HEK293T (cell line): ENCODE results near the gene ELOVL7.
A peak's percentile ranks its signal among the peaks of the same experiment; 100 is the strongest.

Source experiments
- CTCF ChIA-PET: fragments of 350-600 bp; formaldehyde crosslinking; extraction: SDS; loops from one replicate; lab custom pipeline; 2021; ENCODE audit warnings: antibody characterized with exemption, inconsistent platforms; lab: Yijun Ruan, JAX
- POLR2A ChIA-PET: fragments of 350-600 bp; formaldehyde crosslinking; extraction: SDS; loops from one replicate; lab custom pipeline; 2020; ENCODE audit warnings: antibody characterized with exemption, inconsistent platforms; lab: Yijun Ruan, JAX
- DNase-seq: peaks from one replicate; pipeline ENCODE4 v3.0.0; 2012; ENCODE audit warnings: mixed read lengths; ENCODE audit errors: extremely low spot score
- ARNT ChIP-seq: fragments of 450-650 bp; IDR thresholded peaks from 2 replicates; pipeline ENCODE4 v1.6.1; 2017; ENCODE audit warnings: mild to moderate bottlenecking
- BHLHE40 ChIP-seq: fragments of 450-650 bp; IDR thresholded peaks from 2 replicates; pipeline ENCODE4 v1.6.1; 2016; ENCODE audit warnings: mild to moderate bottlenecking, moderate library complexity, borderline replicate concordance
- CTBP1 ChIP-seq: fragments of 450-650 bp; IDR thresholded peaks from 2 replicates; pipeline ENCODE4 v1.6.1; 2016; ENCODE audit warnings: borderline replicate concordance
- ELF4 ChIP-seq: fragments of 450-650 bp; IDR thresholded peaks from 2 replicates; pipeline ENCODE4 v1.6.1; 2017; ENCODE audit warnings: antibody characterized with exemption
- FOXA1 ChIP-seq: fragments of 450-650 bp; IDR thresholded peaks from 2 replicates; pipeline ENCODE4 v1.6.1; 2016; ENCODE audit warnings: mild to moderate bottlenecking
- FOXK2 ChIP-seq: fragments of 450-650 bp; IDR thresholded peaks from 2 replicates; pipeline ENCODE4 v1.6.1; 2016; ENCODE audit warnings: mild to moderate bottlenecking
- FOXM1 ChIP-seq: fragments of 450-650 bp; IDR thresholded peaks from 2 replicates; pipeline ENCODE4 v1.6.1; 2017; ENCODE audit warnings: mild to moderate bottlenecking, borderline replicate concordance
- HDGF ChIP-seq: fragments of 450-650 bp; IDR thresholded peaks from 2 replicates; pipeline ENCODE4 v1.6.1; 2017; ENCODE audit warnings: antibody characterized with exemption, borderline replicate concordance
- L3MBTL2 ChIP-seq: fragments of 450-650 bp; conservative IDR thresholded peaks from 2 replicates; pipeline ENCODE4 v1.6.1; 2016; ENCODE audit warnings: mild to moderate bottlenecking
- LEF1 ChIP-seq: fragments of 450-650 bp; IDR thresholded peaks from 2 replicates; pipeline ENCODE4 v1.6.1; 2017; ENCODE audit warnings: mild to moderate bottlenecking, borderline replicate concordance
- NFRKB ChIP-seq: fragments of 450-650 bp; IDR thresholded peaks from 2 replicates; pipeline ENCODE4 v1.6.1; 2016; ENCODE audit warnings: mild to moderate bottlenecking, moderate library complexity
- PKNOX1 ChIP-seq: fragments of 450-650 bp; IDR thresholded peaks from 2 replicates; pipeline ENCODE4 v1.6.1; 2016
- SP1 ChIP-seq: fragments of 450-650 bp; IDR thresholded peaks from 2 replicates; pipeline ENCODE4 v1.6.1; 2017
- SUZ12 ChIP-seq: fragments of 450-650 bp; IDR thresholded peaks from 2 replicates; pipeline ENCODE4 v1.6.1; 2016; ENCODE audit warnings: mild to moderate bottlenecking
- TARDBP ChIP-seq: fragments of 450-650 bp; IDR thresholded peaks from 2 replicates; pipeline ENCODE4 v1.6.1; 2016
- ZNF384 ChIP-seq: fragments of 450-650 bp; IDR thresholded peaks from 2 replicates; pipeline ENCODE4 v1.6.1; 2016

The ELOVL7 gene

GRCh38 chr5:60843936-60844905 is at the start of gene ELOVL7:
TSS of gene ELOVL7 (minus strand) at chr5:60844269. CDS start at chr5:60787397, 56,872 bp downstream.
- no peak for TF ChIP-seq HDGF
- no peak for TF ChIP-seq ARNT
- TF ChIP-seq LEF1: no peak
- no peak; the same call in 1 of the 2 replicates for TF ChIP-seq CTBP1
- no peak for TF ChIP-seq NFRKB
- TF ChIP-seq L3MBTL2: no peak
- TF ChIP-seq PKNOX1: no peak
- TF ChIP-seq TARDBP: no peak
- no peak for TF ChIP-seq FOXA1
- TF ChIP-seq ZNF384: no peak
- no peak for TF ChIP-seq SP1
- TF ChIP-seq FOXK2: no peak
- TF ChIP-seq FOXM1: no peak
- TF ChIP-seq BHLHE40: no peak
- no peak for TF ChIP-seq ELF4
- TF ChIP-seq SUZ12: no peak
- DNase-seq: peak; percentile 76
- POLR2A ChIA-PET: interaction anchor here (1.5 to 2.8 kb wide), 3 partner anchors 22 to 145 kb away, joined by 3 to 13 read pairs (median 6); partner anchors contain the start of genes DEPDC1B, ERCC8 and NDUFAF2
- CTCF ChIA-PET: interaction anchor here (0.7 to 1.9 kb wide), 2 partner anchors 89 to 145 kb away, joined by 3 to 4 read pairs; partner anchors contain the start of gene DEPDC1B

- TF ChIP-seq SP1: no peak
- TF ChIP-seq ARNT: no peak
- TF ChIP-seq CTBP1: no peak
- TF ChIP-seq BHLHE40: no peak
- TF ChIP-seq LEF1: no peak
- no peak for TF ChIP-seq FOXM1
- TF ChIP-seq ZNF384: no peak
- no peak for TF ChIP-seq FOXA1
- TF ChIP-seq SUZ12: no peak
- no peak for TF ChIP-seq HDGF
- no peak for DNase-seq
- ChIA-PET POLR2A (no interaction called here), CTCF (interaction anchor here (0.6 kb wide), 1 partner anchor 810 kb away, joined by 3 read pairs; no protein-coding TSS in a partner anchor)
Observed at GRCh38 chr5:60893521-60893920, 49.5 kb upstream of the ELOVL7 start.

GRCh38 chr5:60891667-60892066 is 47.6 kb upstream of the ELOVL7 start:
- ChIA-PET POLR2A (no interaction called here), CTCF (no interaction called here)
- no peak for DNase-seq
- TF ChIP-seq CTBP1 (no peak), ARNT (no peak), TARDBP (no peak), FOXM1 (no peak), SP1 (no peak), BHLHE40 (no peak), FOXK2 (no peak), SUZ12 (no peak), ZNF384 (no peak), ELF4 (no peak), NFRKB (no peak)

GRCh38 chr5:60888359-60889061 is 44.4 kb upstream of the ELOVL7 start:
- POLR2A ChIA-PET: no interaction called here
- CTCF ChIA-PET: no interaction called here
- no peak for DNase-seq
- no peak for TF ChIP-seq NFRKB
- TF ChIP-seq PKNOX1: no peak
- TF ChIP-seq ELF4: no peak
- no peak for TF ChIP-seq TARDBP
- TF ChIP-seq SUZ12: no peak
- TF ChIP-seq L3MBTL2: no peak
- TF ChIP-seq FOXK2: no peak
- TF ChIP-seq CTBP1: no peak
- TF ChIP-seq FOXA1: no peak
- TF ChIP-seq SP1: no peak
- TF ChIP-seq ZNF384: no peak
- no peak for TF ChIP-seq ARNT
- TF ChIP-seq HDGF: no peak
- TF ChIP-seq FOXM1: no peak
- TF ChIP-seq LEF1: no peak
- no peak for TF ChIP-seq BHLHE40

- TF ChIP-seq ELF4 (no peak), ARNT (no peak)
- no peak for DNase-seq
- ChIA-PET CTCF (interaction anchor here (0.6 kb wide), 1 partner anchor 80 kb away, joined by 3 read pairs; no protein-coding TSS in a partner anchor), POLR2A (no interaction called here)
Observed at GRCh38 chr5:60887746-60888145, 43.7 kb upstream of the ELOVL7 start.

GRCh38 chr5:60887096-60887495 is 43.0 kb upstream of the ELOVL7 start:
- POLR2A ChIA-PET: no interaction called here
- no peak for DNase-seq
- CTCF ChIA-PET: interaction anchor here (0.6 kb wide), 1 partner anchor 79 kb away, joined by 3 read pairs; no protein-coding TSS in a partner anchor
- TF ChIP-seq BHLHE40 (no peak), FOXA1 (no peak), LEF1 (no peak), SUZ12 (no peak), L3MBTL2 (no peak), FOXM1 (no peak), CTBP1 (no peak), ELF4 (no peak)
